H1 (cell line): Measurements from ENCODE around the gene TASP1. TPM values are rescaled to one million over a fixed set of nuclear protein-coding genes. Genes with fewer than 3 reads are reported as not detected.

Experiments used
- CTCF ChIA-PET: fragments of 300-600 bp; sonication (Branson Sonifier 250); formaldehyde crosslinking; loops from one replicate; lab custom pipeline; 2021; ENCODE audit not compliant: partially characterized antibody; lab: Charles Lee
- POLR2A ChIA-PET: fragments of 300-600 bp; sonication (Branson Sonifier 250); formaldehyde crosslinking; loops from one replicate; lab custom pipeline; 2021; ENCODE audit warnings: inconsistent platforms; ENCODE audit not compliant: partially characterized antibody; lab: Charles Lee
- DNase-seq, 2 experiments: peaks; one replicate each; pipeline versions ENCODE4 v3.0.0 to v3.0.0-alpha.2; 2010 to 2022; ENCODE audit warnings: low spot score in 2 of 2, low read depth in 1 of 2, mixed read lengths in 1 of 2
- FAIRE-seq: peaks from 2 replicates; lab custom pipeline; 2011; peaks lifted over from hg19 to GRCh38; lab: Jason Lieb, UNC
- H2AFZ ChIP-seq: 2 replicates; pipeline ENCODE4 v1.8.1; 2012; ENCODE audit warnings: low read length, inconsistent platforms
- H2AK5ac ChIP-seq: 2 replicates; pipeline ENCODE4 v1.6.1; 2013; ENCODE audit warnings: low read depth, low read length
- H2BK120ac ChIP-seq: replicated peaks from 2 replicates; pipeline ENCODE3; 2013; ENCODE audit warnings: low read depth, low read length, inconsistent platforms
- H2BK12ac ChIP-seq: 2 replicates; pipeline ENCODE4 v1.6.1; 2013; ENCODE audit warnings: low read depth, low read length
- H2BK15ac ChIP-seq: 2 replicates; pipeline ENCODE4 v1.6.1; 2013; ENCODE audit warnings: low read length
- H2BK20ac ChIP-seq: 2 replicates; pipeline ENCODE4 v1.6.1; 2013; ENCODE audit warnings: low read length
- H2BK5ac ChIP-seq: 2 replicates; pipeline ENCODE4 v1.6.1; 2013; ENCODE audit warnings: low read depth, low read length
- H3K14ac ChIP-seq: 2 replicates; pipeline ENCODE4 v1.6.1; 2013; ENCODE audit warnings: inconsistent platforms; ENCODE audit not compliant: insufficient read length
- H3K18ac ChIP-seq: 2 replicates; pipeline ENCODE4 v1.6.1; 2013; ENCODE audit warnings: low read length; ENCODE audit errors: extremely low read depth
- H3K23ac ChIP-seq: 2 replicates; pipeline ENCODE4 v1.6.1; 2013; ENCODE audit warnings: inconsistent platforms; ENCODE audit not compliant: insufficient read length
- H3K23me2 ChIP-seq: 2 replicates; pipeline ENCODE4 v1.6.1; 2013; ENCODE audit warnings: low read depth, low read length
- H3K27ac ChIP-seq: 2 replicates; pipeline ENCODE4 v1.6.1; 2011; ENCODE audit warnings: low read depth, low read length, inconsistent platforms
- H3K27me3 ChIP-seq, 4 experiments: replicated peaks in 1 of 4; 1 replicate in 1 of 4; 2 replicates in 3 of 4; pipeline versions ENCODE4 v1.6.1 to v1.8.1; 2011 to 2013; ENCODE audit warnings: low read length in 3 of 4, mild to moderate bottlenecking in 3 of 4, inconsistent platforms in 2 of 4, mixed read lengths in 2 of 4, moderate library complexity in 1 of 4; ENCODE audit not compliant: control insufficient read depth in 3 of 4, insufficient read depth in 3 of 4; ENCODE audit errors: extremely low read depth in 1 of 4
- H3K36me3 ChIP-seq, 4 experiments: 2 replicates each; pipeline versions ENCODE4 v1.6.1 to v1.8.1; 2011 to 2013; ENCODE audit warnings: mild to moderate bottlenecking in 4 of 4, low read length in 3 of 4, moderate library complexity in 2 of 4, control low read depth in 1 of 4, inconsistent platforms in 1 of 4; ENCODE audit not compliant: insufficient read depth in 4 of 4, control insufficient read depth in 2 of 4
- H3K4ac ChIP-seq: replicated peaks from 2 replicates; pipeline ENCODE3; 2013; ENCODE audit warnings: low read length, low read depth, mixed read lengths, inconsistent platforms; ENCODE audit not compliant: insufficient read length
- H3K4me1 ChIP-seq, 4 experiments: replicated peaks in 1 of 4; 1 replicate in 1 of 4; 2 replicates in 3 of 4; pipeline versions ENCODE4 v1.6.1 to v1.8.1; 2011 to 2013; ENCODE audit warnings: low read length in 3 of 4, inconsistent platforms in 2 of 4, mixed read lengths in 1 of 4; ENCODE audit not compliant: insufficient read depth in 4 of 4, control insufficient read depth in 3 of 4
- H3K4me2 ChIP-seq, 2 experiments: 2 replicates each; pipeline versions ENCODE4 v1.6.1 to v1.8.1; 2011 to 2013; ENCODE audit warnings: low read depth in 2 of 2, low read length in 2 of 2, control low read depth in 1 of 2, inconsistent platforms in 1 of 2, mild to moderate bottlenecking in 1 of 2; ENCODE audit not compliant: insufficient read depth in 1 of 2
- H3K4me3 ChIP-seq, 4 experiments: fragments of 200-600, 300-600 bp in 1 of 4; sonication (generic), shearing (Covaris generic), sonication (Bioruptor Twin) in 1 of 4; 2 replicates each; pipeline versions ENCODE4 v1.5.1 to v1.8.1; 2011 to 2016; ENCODE audit warnings: low read length in 4 of 4, low read depth in 3 of 4, control low read depth in 2 of 4, inconsistent platforms in 2 of 4, mild to moderate bottlenecking in 2 of 4, mixed read lengths in 1 of 4, moderate library complexity in 1 of 4; ENCODE audit not compliant: insufficient read depth in 2 of 4; ENCODE audit errors: extremely low read depth in 1 of 4
- H3K56ac ChIP-seq: replicated peaks from 2 replicates; pipeline ENCODE3; 2013; ENCODE audit warnings: low read depth, mild to moderate bottlenecking, mixed read lengths, low read length, inconsistent platforms; ENCODE audit not compliant: insufficient read length
- H3K79me1 ChIP-seq: 2 replicates; pipeline ENCODE4 v1.6.1; 2013; ENCODE audit warnings: low read depth, low read length, control low read depth
- H3K79me2 ChIP-seq, 2 experiments: 2 replicates each; pipeline versions ENCODE4 v1.6.1 to v1.8.1; 2012 to 2013; ENCODE audit warnings: low read length in 2 of 2, mild to moderate bottlenecking in 2 of 2, inconsistent platforms in 1 of 2; ENCODE audit not compliant: insufficient read depth in 2 of 2, control insufficient read depth in 1 of 2
- H3K9ac ChIP-seq, 4 experiments: replicated peaks in 1 of 4; 1 replicate in 1 of 4; 2 replicates in 3 of 4; pipeline versions ENCODE4 v1.6.1 to v1.8.1; 2011 to 2013; ENCODE audit warnings: low read depth in 3 of 4, low read length in 3 of 4, control low read depth in 2 of 4, mild to moderate bottlenecking in 2 of 4, moderate library complexity in 2 of 4, inconsistent platforms in 1 of 4; ENCODE audit errors: extremely low read depth in 1 of 4
- H3K9me3 ChIP-seq, 2 experiments: 2 replicates each; pipeline versions ENCODE4 v1.6.1 to v1.8.1; 2012 to 2013; ENCODE audit warnings: mild to moderate bottlenecking in 2 of 2, moderate library complexity in 2 of 2, control low read depth in 1 of 2, inconsistent platforms in 1 of 2, low read depth in 1 of 2, low read length in 1 of 2, mixed read lengths in 1 of 2; ENCODE audit not compliant: insufficient read depth in 2 of 2
- H4K20me1 ChIP-seq, 2 experiments: replicated peaks in 1 of 2; 2 replicates each; pipeline versions ENCODE3 to v1.8.1; 2011 to 2013; ENCODE audit warnings: inconsistent platforms in 2 of 2, low read length in 2 of 2, mild to moderate bottlenecking in 1 of 2; ENCODE audit not compliant: insufficient read depth in 2 of 2, control insufficient read depth in 1 of 2
- H4K5ac ChIP-seq: 2 replicates; pipeline ENCODE4 v1.6.1; 2013; ENCODE audit warnings: low read length, low read depth, mixed read lengths, inconsistent platforms; ENCODE audit not compliant: insufficient read length
- H4K8ac ChIP-seq: 2 replicates; pipeline ENCODE4 v1.8.0; 2013; ENCODE audit warnings: mild to moderate bottlenecking, moderate library complexity, low read length, inconsistent platforms; ENCODE audit not compliant: insufficient read depth; ENCODE audit errors: extremely low read depth
- H4K91ac ChIP-seq: replicated peaks from 2 replicates; pipeline ENCODE3; 2013; ENCODE audit warnings: low read length, mixed read lengths, inconsistent platforms; ENCODE audit not compliant: insufficient read length
- ASH2L ChIP-seq: fragments of 200-600, 300-600 bp; sonication (generic); IDR thresholded peaks from one replicate; pipeline ENCODE4 v1.7.1; 2017; ENCODE audit warnings: low read length
- BACH1 ChIP-seq: IDR thresholded peaks from 2 replicates; pipeline ENCODE4 v1.6.1; 2012; ENCODE audit warnings: low read length, improper control_type of control experiment
- BCL11A ChIP-seq, 2 experiments: IDR thresholded peaks; one replicate each; pipeline ENCODE4 v1.6.1; 2011; ENCODE audit warnings: low read depth in 2 of 2, low read length in 2 of 2, mild to moderate bottlenecking in 2 of 2
- CBX8 ChIP-seq: fragments of 300-800, 300-1000 bp; sonication (generic); IDR thresholded peaks from 2 replicates; pipeline ENCODE4 v1.7.1; 2016; ENCODE audit warnings: low read depth, low read length, borderline replicate concordance
- CHD2 ChIP-seq: IDR thresholded peaks from 2 replicates; pipeline ENCODE4 v1.6.1; 2012; ENCODE audit warnings: low read length, improper control_type of control experiment
- JUN ChIP-seq: IDR thresholded peaks from 2 replicates; pipeline ENCODE4 v1.6.1; 2011; ENCODE audit warnings: low read depth, mild to moderate bottlenecking, improper control_type of control experiment, low read length
- POLR2A ChIP-seq, 2 experiments: IDR thresholded peaks; 1 replicate in 1 of 2; 2 replicates in 1 of 2; pipeline ENCODE4 v1.6.1; 2011; ENCODE audit warnings: low read depth in 2 of 2, low read length in 2 of 2, mild to moderate bottlenecking in 2 of 2; ENCODE audit errors: control extremely low read depth in 1 of 2
- POLR2AphosphoS5 ChIP-seq: IDR thresholded peaks from 2 replicates; pipeline ENCODE4 v1.6.1; 2011; ENCODE audit warnings: low read depth, low read length
- RAD21 ChIP-seq, 2 experiments: IDR thresholded peaks in 1 of 2; conservative IDR thresholded peaks in 1 of 2; 2 replicates each; pipeline ENCODE4 v1.6.1; 2011; ENCODE audit warnings: low read depth in 2 of 2, low read length in 2 of 2, improper control_type of control experiment in 1 of 2, inconsistent platforms in 1 of 2, mild to moderate bottlenecking in 1 of 2, moderate library complexity in 1 of 2
- SIN3A ChIP-seq, 2 experiments: IDR thresholded peaks in 1 of 2; conservative IDR thresholded peaks in 1 of 2; 2 replicates each; pipeline ENCODE4 v1.6.1; 2011 to 2012; ENCODE audit warnings: low read length in 2 of 2, improper control_type of control experiment in 1 of 2, low read depth in 1 of 2, mild to moderate bottlenecking in 1 of 2
- TAF1 ChIP-seq: IDR thresholded peaks from 2 replicates; pipeline ENCODE4 v1.6.1; 2011; ENCODE audit warnings: mild to moderate bottlenecking, low read depth, low read length
- YY1 ChIP-seq: IDR thresholded peaks from 2 replicates; pipeline ENCODE4 v1.6.1; 2011; ENCODE audit warnings: low read depth, mild to moderate bottlenecking, low read length
- WGBS, 2 experiments: shearing (Covaris generic) in 1 of 2; methylation state at CpG; one replicate each; pipeline versions ENCODE4 v1.1.6 to v1.1.7; 2013 to 2015; ENCODE audit warnings: low lambda C conversion rate in 2 of 2, mixed read lengths in 2 of 2, inconsistent platforms in 1 of 2, low coverage in 1 of 2, missing lambda C conversion rate in 1 of 2; ENCODE audit not compliant: insufficient replicate concordance in 2 of 2, insufficient coverage in 1 of 2, insufficient read length in 1 of 2; ENCODE audit errors: extremely low coverage in 1 of 2, missing lambda C conversion rate in 1 of 2; 5-methylcytosine and 5-hydroxymethylcytosine counted together
- polyA plus RNA-seq, 7 experiments: library from polyadenylated mRNA; depleted of rRNA in 3 of 7; stranded (reverse) in 5 of 7; unstranded in 2 of 7; fragments of >200 nt in 5 of 7; fragments of 200-250 nt in 2 of 7; gene quantifications; 1 replicate in 5 of 7; 2 replicates in 1 of 7; 4 replicates in 1 of 7; pipeline versions ENCODE4 v1.2.1 to v1.2.3, GENCODE V29; 2011 to 2013; ENCODE audit warnings: missing spikeins in 2 of 7, mixed read lengths in 2 of 7
- total RNA-seq: library from RNA; stranded (reverse); fragmentation: NEBNext Ultra II Directional; extraction: Animal tissue kit (Norgen Biotek cat#: 25700); gene quantifications from 2 replicates; pipeline ENCODE4 v1.2.1, GENCODE V29; 2021

Gene TASP1
- total and polyA plus RNA-seq, 2 of the 8 experiments (the other 6 are each of a cell fraction or from before 2014, with no cell fraction given): 4.5 to 10.9 TPM

DNA sequence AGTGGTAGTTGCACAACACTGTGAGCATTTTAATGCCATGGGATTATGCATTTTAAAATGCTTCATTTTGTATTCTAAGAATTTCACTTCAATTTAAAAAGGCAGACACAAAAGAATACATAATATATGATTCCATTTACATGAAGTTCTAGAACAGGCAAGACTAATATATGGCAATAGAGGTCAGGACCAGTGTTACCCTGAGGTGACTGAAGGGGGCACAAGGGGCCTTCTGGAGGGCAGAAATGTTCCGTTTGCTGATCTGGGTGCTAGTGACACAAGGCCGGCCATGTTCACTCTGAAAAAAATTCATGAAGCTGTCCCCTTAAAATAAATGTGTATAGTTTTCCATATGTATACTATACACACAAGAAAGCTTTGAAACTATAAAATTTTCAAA lies 28.5 kb downstream of the TASP1 start:
- no peak overlapping the region for H3K23ac ChIP-seq
- FAIRE-seq: no peak
- no peak overlapping the region for H2BK12ac ChIP-seq
- TF ChIP-seq ASH2L: no peak
- no peak for TF ChIP-seq TAF1
- TF ChIP-seq CHD2: no peak
- peak; percentile 87 to 91 for TF ChIP-seq RAD21 (IDR thresholded peaks at IDR 0.05 in 1 of 2, conservative IDR thresholded peaks at IDR 0.05 in 1 of 2; ENCODE audit: low read depth in 2 of 2, low read length in 2 of 2)
- no peak for TF ChIP-seq JUN
- no peak for TF ChIP-seq BACH1
- no peak for TF ChIP-seq POLR2AphosphoS5
- peak; percentile 33; the same call in 1 of the 2 replicates for TF ChIP-seq YY1
- no peak for TF ChIP-seq POLR2A (IDR thresholded peaks at IDR 0.05; ENCODE audit: control extremely low read depth in 1 of 2, low read depth in 2 of 2, low read length in 2 of 2)
- no peak for TF ChIP-seq SIN3A (conservative IDR thresholded peaks at IDR 0.05 in 1 of 2, IDR thresholded peaks at IDR 0.05 in 1 of 2; ENCODE audit: low read depth in 1 of 2, low read length in 2 of 2)
- TF ChIP-seq CBX8: no peak
- TF ChIP-seq BCL11A (IDR thresholded peaks at IDR 0.05; ENCODE audit: low read depth in 2 of 2, low read length in 2 of 2): no peak

More for the DNA sequence above, 28.5 kb downstream of the TASP1 start:
- WGBS, 2 experiments: 61% methylated on average over 2 of the region's 2 CpGs; no CpG with 5 or more reads in 1 of the 2 experiments
- Histone ChIP-seq H3K4me1 (no peaks in the 10 kb centered on the region), H2BK5ac (no peak overlapping the region), H2BK15ac (no peak overlapping the region), H3K9ac (no peak overlapping the region), H3K27ac (no peak overlapping the region), H3K14ac (no peak overlapping the region), H3K23me2 (no peaks in the 10 kb centered on the region), H3K4me3 (no peak overlapping the region), H2BK120ac (no peak overlapping the region), H3K27me3 (no peaks in the 10 kb centered on the region), H3K56ac (no peak overlapping the region), H3K4ac (no peak overlapping the region), H4K91ac (no peak overlapping the region), H3K18ac (no peak overlapping the region), H3K36me3 (no peaks in the 10 kb centered on the region), H2AFZ (no peak overlapping the region), H2AK5ac (no peak overlapping the region), H3K79me2 (no peaks in the 10 kb centered on the region), H3K4me2 (no peak overlapping the region), H4K8ac (no peak overlapping the region), H3K9me3 (no peaks in the 10 kb centered on the region), H4K20me1 (no peaks in the 10 kb centered on the region), H3K79me1 (no peaks in the 10 kb centered on the region), H4K5ac (no peak overlapping the region), H2BK20ac (no peak overlapping the region)
- ChIA-PET POLR2A (interaction anchor here (1.2 to 1.6 kb wide), 2 partner anchors 112 to 175 kb away, joined by 3 to 4 read pairs; partner anchors contain the start of genes ESF1 and NDUFAF5), CTCF (interaction anchor here (0.6 to 2.4 kb wide), 30 partner anchors 8 to 261 kb away, joined by 3 to 22 read pairs (median 4); partner anchors contain the start of genes ESF1, NDUFAF5 and TASP1)
- DNase-seq: no peak
